GM21528 (cell line): ENCODE data around the gene THSD4.

Experiments used
- ATAC-seq: cut with Tn5 transposase; IDR thresholded peaks from one replicate; pipeline ENCODE4 v1.9.1; 2021; ENCODE audit warnings: mild to moderate bottlenecking, moderate library complexity; ENCODE audit not compliant: unreplicated experiment, low FRiP score

THSD4 gene

GRCh38 chr15:71336671-71337070, 221.4 kb downstream of the THSD4 start:
- ATAC-seq: no peak

GRCh38 chr15:71337197-71337845, 222.1 kb downstream of the THSD4 start:
- ATAC-seq: no peak

GRCh38 chr15:71338265-71338664, 223.0 kb downstream of the THSD4 start:
- no peak for ATAC-seq

- no peak for ATAC-seq
Measured at GRCh38 chr15:71338827-71339542, 223.7 kb downstream of the THSD4 start.

- ATAC-seq: no peak
Measured at GRCh38 chr15:71341811-71342550, 226.7 kb downstream of the THSD4 start.

- no peak for ATAC-seq
Measured at GRCh38 chr15:71342658-71343057, 227.4 kb downstream of the THSD4 start.

GRCh38 chr15:71344316-71344715, 229.0 kb downstream of the THSD4 start:
- no peak for ATAC-seq

- no peak for ATAC-seq
Measured at GRCh38 chr15:71345186-71345585, 229.9 kb downstream of the THSD4 start.

GRCh38 chr15:71346464-71346863, 231.2 kb downstream of the THSD4 start:
- ATAC-seq: no peak

GRCh38 chr15:71348597-71348996, 233.3 kb downstream of the THSD4 start:
- ATAC-seq: no peak

GRCh38 chr15:71349336-71349735, 234.1 kb downstream of the THSD4 start:
- no peak for ATAC-seq

- no peak for ATAC-seq
Measured at GRCh38 chr15:71349736-71350526, 234.7 kb downstream of the THSD4 start.

- ATAC-seq: no peak
Measured at GRCh38 chr15:71350622-71351378, 235.5 kb downstream of the THSD4 start.

GRCh38 chr15:71352125-71352524, 236.9 kb downstream of the THSD4 start:
- ATAC-seq: no peak

GRCh38 chr15:71352765-71353164, 237.5 kb downstream of the THSD4 start:
- no peak for ATAC-seq

- no peak for ATAC-seq
Measured at GRCh38 chr15:71353171-71353570, 237.9 kb downstream of the THSD4 start.

- no peak for ATAC-seq
Measured at GRCh38 chr15:71355268-71355667, 240.0 kb downstream of the THSD4 start.

- ATAC-seq: no peak
Measured at GRCh38 chr15:71357321-71357732, 242.1 kb downstream of the THSD4 start.

GRCh38 chr15:71357967-71358366, 242.7 kb downstream of the THSD4 start:
- no peak for ATAC-seq

GRCh38 chr15:71359246-71359645, 244.0 kb downstream of the THSD4 start:
- ATAC-seq: no peak
